ENCODE results near the gene PAK5. TPM values are rescaled to one million over a fixed set of nuclear protein-coding genes. Genes with fewer than 3 reads are reported as not detected.

Gene PAK5
- total RNA-seq, 1 donor from 2014 or later: 0.21 TPM

DNA sequence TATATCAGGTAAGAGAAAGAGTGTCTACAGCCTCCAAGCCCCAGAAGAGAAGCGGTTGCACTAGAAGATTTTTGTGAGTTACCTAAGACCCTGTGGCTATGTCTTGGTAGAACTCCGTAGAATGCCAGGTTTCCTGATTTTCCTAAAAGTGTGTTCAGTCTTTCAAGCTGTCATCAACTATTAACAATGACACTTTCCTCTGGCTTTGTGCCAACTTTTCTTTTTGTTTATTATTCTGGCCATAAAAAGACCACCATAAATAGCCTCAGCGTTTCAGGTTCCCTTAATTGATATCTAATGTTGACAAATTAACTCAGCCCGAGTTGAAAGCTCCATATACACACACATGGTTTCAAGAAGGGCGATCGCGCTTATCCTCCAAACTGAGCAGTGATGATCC lies 1.2 kb downstream of the PAK5 start:
- intact Hi-C loops (cut with DNase I): no loop called here
- no peaks in the 10 kb centered on the region for H3K9me3 ChIP-seq
- no peak overlapping the region for H3K4me3 ChIP-seq
- H3K36me3 ChIP-seq: no peaks in the 10 kb centered on the region
- H3K27me3 ChIP-seq (ENCODE audit: low read depth): peaks cover 21% of the 10 kb centered on the region
- no peak for DNase-seq
- TF ChIP-seq, protein P1, sequence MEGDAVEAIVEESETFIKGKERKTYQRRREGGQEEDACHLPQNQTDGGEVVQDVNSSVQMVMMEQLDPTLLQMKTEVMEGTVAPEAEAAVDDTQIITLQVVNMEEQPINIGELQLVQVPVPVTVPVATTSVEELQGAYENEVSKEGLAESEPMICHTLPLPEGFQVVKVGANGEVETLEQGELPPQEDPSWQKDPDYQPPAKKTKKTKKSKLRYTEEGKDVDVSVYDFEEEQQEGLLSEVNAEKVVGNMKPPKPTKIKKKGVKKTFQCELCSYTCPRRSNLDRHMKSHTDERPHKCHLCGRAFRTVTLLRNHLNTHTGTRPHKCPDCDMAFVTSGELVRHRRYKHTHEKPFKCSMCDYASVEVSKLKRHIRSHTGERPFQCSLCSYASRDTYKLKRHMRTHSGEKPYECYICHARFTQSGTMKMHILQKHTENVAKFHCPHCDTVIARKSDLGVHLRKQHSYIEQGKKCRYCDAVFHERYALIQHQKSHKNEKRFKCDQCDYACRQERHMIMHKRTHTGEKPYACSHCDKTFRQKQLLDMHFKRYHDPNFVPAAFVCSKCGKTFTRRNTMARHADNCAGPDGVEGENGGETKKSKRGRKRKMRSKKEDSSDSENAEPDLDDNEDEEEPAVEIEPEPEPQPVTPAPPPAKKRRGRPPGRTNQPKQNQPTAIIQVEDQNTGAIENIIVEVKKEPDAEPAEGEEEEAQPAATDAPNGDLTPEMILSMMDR (IDR thresholded peaks at IDR 0.05): no peak
- H3K4me1 ChIP-seq: no peaks in the 10 kb centered on the region
- no peak overlapping the region for H3K27ac ChIP-seq
- no peak for ATAC-seq

DNA sequence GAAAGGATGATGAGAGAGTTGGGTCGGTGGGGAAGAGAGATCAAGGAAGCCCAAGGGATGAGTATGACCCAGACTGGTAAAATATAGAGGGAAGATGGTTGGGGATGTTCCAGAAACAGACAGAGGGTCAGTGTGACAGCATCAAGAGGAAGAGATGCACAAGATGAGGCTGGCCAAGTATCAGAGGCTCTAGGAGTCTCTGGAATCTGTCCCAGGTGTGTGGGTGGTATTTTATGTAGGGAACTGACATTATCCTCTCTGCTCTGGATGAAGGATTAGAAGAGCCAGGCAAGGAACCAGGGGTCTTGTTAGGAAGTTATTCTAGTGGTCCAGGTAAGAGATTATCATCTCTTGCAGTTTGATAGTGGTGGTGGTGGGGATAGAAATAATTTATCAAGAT lies 3.6 kb downstream of the PAK5 start:
- no peaks in the 10 kb centered on the region for H3K4me1 ChIP-seq
- H3K9me3 ChIP-seq: no peaks in the 10 kb centered on the region
- TF ChIP-seq, protein P1 (IDR thresholded peaks at IDR 0.05): no peak
- no peak overlapping the region for H3K4me3 ChIP-seq
- DNase-seq: no peak
- no peak for ATAC-seq
- H3K27me3 ChIP-seq (ENCODE audit: low read depth): peaks cover 21% of the 10 kb centered on the region
- H3K27ac ChIP-seq: no peak overlapping the region
- H3K36me3 ChIP-seq: no peaks in the 10 kb centered on the region
- intact Hi-C loops (cut with DNase I): no loop called here

DNA sequence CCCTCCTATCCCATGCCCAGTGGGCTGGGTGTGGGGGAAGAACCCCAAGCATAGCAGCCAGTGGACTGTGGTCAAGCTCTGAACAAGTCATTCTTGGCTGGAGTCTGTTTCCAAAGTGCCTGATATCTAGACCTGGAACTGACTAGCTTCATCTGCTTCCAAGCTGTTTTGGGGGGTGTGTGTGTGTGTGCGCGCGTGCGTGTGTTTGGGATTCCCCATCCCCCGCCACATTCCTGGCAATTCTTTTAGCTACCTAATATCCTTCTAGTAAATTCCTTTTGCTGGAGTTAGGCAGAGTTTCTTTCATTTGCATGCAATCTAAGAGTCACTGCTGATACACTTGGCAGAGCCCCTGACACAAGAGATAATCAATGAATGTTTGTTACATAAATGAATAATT lies 7.8 kb downstream of the PAK5 start:
- H3K4me1 ChIP-seq: no peaks in the 10 kb centered on the region
- DNase-seq (no peak), ATAC-seq (no peak)
- H3K9me3 ChIP-seq: no peaks in the 10 kb centered on the region
- TF ChIP-seq, protein P1 (IDR thresholded peaks at IDR 0.05): no peak
- no peak overlapping the region for H3K4me3 ChIP-seq
- no peaks in the 10 kb centered on the region for H3K36me3 ChIP-seq
- H3K27me3 ChIP-seq (ENCODE audit: low read depth): no peaks in the 10 kb centered on the region
- intact Hi-C loops (cut with DNase I): no loop called here
- no peak overlapping the region for H3K27ac ChIP-seq

DNA sequence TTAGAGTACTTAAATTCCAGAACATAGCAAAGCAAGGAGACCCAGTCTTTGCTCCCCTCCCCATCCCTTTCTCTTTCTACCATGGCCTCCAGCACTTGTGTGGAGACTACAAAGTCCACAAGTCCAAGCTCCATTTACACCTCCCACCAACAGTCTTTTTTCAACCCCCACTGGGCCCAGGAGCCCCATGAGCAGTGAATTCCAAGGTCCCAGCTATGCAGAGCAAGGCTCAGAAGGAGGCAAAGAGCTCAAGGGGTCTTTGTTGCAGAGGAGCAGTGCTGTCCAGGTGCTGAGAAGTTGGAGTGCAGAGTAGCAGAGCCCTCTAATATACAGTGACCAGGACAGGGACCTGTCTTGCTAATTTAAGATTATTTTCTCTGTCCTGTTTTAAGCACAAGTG lies 9.0 kb downstream of the PAK5 start:
- DNase-seq: no peak
- intact Hi-C loops (cut with DNase I): no loop called here
- Histone ChIP-seq H3K27me3 (ENCODE audit: low read depth) (no peaks in the 10 kb centered on the region), H3K27ac (no peak overlapping the region), H3K4me1 (no peaks in the 10 kb centered on the region), H3K36me3 (no peaks in the 10 kb centered on the region), H3K9me3 (no peaks in the 10 kb centered on the region), H3K4me3 (no peak overlapping the region)
- ATAC-seq: no peak
- TF ChIP-seq, protein P1 (IDR thresholded peaks at IDR 0.05): no peak

DNA sequence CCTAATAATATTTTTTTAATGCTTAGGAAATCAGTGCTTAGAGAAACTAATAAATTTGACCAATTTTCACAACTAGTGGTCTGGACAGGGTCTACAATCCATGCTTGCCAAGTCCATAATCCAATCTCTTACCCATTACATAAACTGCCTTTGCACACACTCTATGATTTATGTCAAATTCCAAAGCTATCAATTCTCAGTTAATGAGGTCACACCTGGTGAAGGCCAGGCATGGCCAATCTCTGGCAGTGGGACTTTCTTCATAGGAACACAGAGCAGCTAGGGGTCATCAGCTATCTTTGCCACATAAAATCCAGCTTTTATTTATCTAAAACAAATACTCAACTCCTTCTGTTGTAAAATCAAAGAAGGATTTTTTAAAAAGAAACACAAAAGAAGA lies 21.2 kb downstream of the PAK5 start:
- H3K27me3 ChIP-seq (ENCODE audit: low read depth): no peaks in the 10 kb centered on the region
- no peaks in the 10 kb centered on the region for H3K36me3 ChIP-seq
- intact Hi-C loops (cut with DNase I): no loop called here
- DNase-seq: no peak
- TF ChIP-seq, protein P1 (IDR thresholded peaks at IDR 0.05): no peak
- no peak for ATAC-seq
- H3K9me3 ChIP-seq: no peaks in the 10 kb centered on the region
- no peaks in the 10 kb centered on the region for H3K4me1 ChIP-seq
- H3K27ac ChIP-seq: no peak overlapping the region
- H3K4me3 ChIP-seq: no peak overlapping the region

DNA sequence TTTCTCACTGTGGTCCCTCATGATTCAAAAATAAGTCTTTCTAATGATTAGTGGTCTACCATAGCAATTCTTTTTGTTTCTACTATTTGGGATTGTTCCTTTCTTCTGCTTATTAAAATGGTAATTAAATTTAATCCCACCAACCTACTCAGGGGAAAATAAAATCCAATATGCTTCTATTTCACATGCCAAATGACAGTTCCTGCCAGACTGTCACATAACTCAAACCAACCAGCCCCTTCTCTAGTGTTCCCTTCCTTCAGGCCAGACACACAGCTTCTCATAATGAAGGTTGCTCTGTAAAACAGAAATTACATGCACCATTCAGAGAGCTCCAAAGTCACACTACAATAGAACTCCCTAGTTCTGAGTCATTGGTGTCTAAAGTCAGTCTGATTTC lies 23.2 kb downstream of the PAK5 start:
- no peaks in the 10 kb centered on the region for H3K27me3 ChIP-seq (ENCODE audit: low read depth)
- intact Hi-C loops (cut with DNase I): no loop called here
- H3K36me3 ChIP-seq: no peaks in the 10 kb centered on the region
- H3K4me3 ChIP-seq: no peak overlapping the region
- no peaks in the 10 kb centered on the region for H3K4me1 ChIP-seq
- ATAC-seq (no peak), DNase-seq (no peak)
- TF ChIP-seq, protein P1 (IDR thresholded peaks at IDR 0.05): no peak
- H3K9me3 ChIP-seq: no peaks in the 10 kb centered on the region
- no peak overlapping the region for H3K27ac ChIP-seq

All from lower lobe of right lung (tissue), 2 donors.